DOHH2 (cell line): Measurements from ENCODE around the gene AAMP.

ENCODE experiments used
- EZH2phosphoT487 ChIP-seq: fragments of 200-600 bp; sonication (generic); IDR thresholded peaks from 2 replicates; pipeline ENCODE4 v1.6.1; 2017; ENCODE audit warnings: borderline replicate concordance, mild to moderate bottlenecking, antibody characterized with exemption, low read length, moderate library complexity, mixed read lengths
- TF ChIP-seq, protein P1 (sequence below): fragments of 200-600 bp; sonication (generic); IDR thresholded peaks from one replicate; pipeline ENCODE4 v1.5.1; 2014; ENCODE audit warnings: antibody characterized with exemption, mild to moderate bottlenecking, low read depth, low read length; ENCODE audit not compliant: poor library complexity, severe bottlenecking

DNA sequence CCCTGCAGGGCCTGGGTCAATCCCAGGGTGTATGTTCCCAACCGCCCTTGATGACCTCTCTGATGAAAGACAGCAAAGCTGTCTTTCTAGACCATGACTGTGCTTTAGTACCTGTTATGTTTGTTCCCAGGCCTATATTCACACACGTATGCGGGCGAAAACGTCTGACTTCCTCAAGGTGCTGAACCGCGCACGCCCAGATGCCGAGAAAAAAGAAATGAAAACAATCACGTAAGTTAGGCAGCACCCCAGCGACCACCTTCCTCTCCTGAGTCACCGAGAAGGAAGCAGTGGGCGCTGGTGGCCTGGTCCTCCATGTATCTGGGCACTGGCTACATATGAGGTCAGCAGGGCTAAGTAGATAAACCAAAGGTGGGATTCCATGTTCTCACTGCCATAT is 20.2 kb downstream of the AAMP start:
- TF ChIP-seq, protein P1, sequence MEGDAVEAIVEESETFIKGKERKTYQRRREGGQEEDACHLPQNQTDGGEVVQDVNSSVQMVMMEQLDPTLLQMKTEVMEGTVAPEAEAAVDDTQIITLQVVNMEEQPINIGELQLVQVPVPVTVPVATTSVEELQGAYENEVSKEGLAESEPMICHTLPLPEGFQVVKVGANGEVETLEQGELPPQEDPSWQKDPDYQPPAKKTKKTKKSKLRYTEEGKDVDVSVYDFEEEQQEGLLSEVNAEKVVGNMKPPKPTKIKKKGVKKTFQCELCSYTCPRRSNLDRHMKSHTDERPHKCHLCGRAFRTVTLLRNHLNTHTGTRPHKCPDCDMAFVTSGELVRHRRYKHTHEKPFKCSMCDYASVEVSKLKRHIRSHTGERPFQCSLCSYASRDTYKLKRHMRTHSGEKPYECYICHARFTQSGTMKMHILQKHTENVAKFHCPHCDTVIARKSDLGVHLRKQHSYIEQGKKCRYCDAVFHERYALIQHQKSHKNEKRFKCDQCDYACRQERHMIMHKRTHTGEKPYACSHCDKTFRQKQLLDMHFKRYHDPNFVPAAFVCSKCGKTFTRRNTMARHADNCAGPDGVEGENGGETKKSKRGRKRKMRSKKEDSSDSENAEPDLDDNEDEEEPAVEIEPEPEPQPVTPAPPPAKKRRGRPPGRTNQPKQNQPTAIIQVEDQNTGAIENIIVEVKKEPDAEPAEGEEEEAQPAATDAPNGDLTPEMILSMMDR: no peak
- TF ChIP-seq EZH2phosphoT487: no peak
